ENCODE data around the gene HESX1. TPM values are rescaled to one million over a fixed set of nuclear protein-coding genes. Genes with fewer than 3 reads are reported as not detected.

HESX1 gene
- total RNA-seq, 4 donors from 2014 or later = 0.82 TPM; not detected in 3

DNA sequence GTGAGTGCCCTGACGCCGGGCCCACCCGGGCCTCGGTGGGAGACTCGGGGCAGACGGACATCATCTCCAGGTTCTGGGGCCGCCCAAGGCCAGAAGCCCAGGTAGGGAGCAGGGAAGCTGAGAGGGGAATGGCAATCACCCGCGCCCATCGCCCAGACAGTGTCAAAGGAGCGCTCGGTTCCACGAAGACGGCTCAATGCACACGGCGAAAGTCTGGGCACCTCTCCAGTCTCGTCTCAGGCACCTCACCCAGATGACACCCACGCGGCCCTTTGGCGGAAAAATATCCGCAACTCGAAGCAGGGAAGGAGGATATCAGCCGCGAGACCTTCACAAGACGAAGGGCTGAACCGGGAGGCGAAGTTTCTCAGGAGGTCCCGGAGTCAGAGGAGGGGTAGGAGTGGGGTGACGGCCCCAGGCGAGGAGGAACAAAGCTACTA lies 35.5 kb downstream of the HESX1 start:
- in situ Hi-C loops (cut with MboI; ENCODE audit: low pct_ligation_motif_present in 1 of 4, low pct_unique_long_range_greater_than_20kb in 1 of 4, low sequenced_read_pairs in 3 of 4) (no loop called here), intact Hi-C loops (cut with DNase I; ENCODE audit: low total_unique reads) (no loop called here)
- TF ChIP-seq EP300 (IDR thresholded peaks at IDR 0.05; ENCODE audit: low read depth) (no peak), POLR2AphosphoS5 (IDR thresholded peaks at IDR 0.05) (no peak), POLR2A (IDR thresholded peaks at IDR 0.05) (no peak)
- TF ChIP-seq, protein P1, sequence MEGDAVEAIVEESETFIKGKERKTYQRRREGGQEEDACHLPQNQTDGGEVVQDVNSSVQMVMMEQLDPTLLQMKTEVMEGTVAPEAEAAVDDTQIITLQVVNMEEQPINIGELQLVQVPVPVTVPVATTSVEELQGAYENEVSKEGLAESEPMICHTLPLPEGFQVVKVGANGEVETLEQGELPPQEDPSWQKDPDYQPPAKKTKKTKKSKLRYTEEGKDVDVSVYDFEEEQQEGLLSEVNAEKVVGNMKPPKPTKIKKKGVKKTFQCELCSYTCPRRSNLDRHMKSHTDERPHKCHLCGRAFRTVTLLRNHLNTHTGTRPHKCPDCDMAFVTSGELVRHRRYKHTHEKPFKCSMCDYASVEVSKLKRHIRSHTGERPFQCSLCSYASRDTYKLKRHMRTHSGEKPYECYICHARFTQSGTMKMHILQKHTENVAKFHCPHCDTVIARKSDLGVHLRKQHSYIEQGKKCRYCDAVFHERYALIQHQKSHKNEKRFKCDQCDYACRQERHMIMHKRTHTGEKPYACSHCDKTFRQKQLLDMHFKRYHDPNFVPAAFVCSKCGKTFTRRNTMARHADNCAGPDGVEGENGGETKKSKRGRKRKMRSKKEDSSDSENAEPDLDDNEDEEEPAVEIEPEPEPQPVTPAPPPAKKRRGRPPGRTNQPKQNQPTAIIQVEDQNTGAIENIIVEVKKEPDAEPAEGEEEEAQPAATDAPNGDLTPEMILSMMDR (IDR thresholded peaks at IDR 0.05) = no peak
- no peaks in the 10 kb centered on the region for H3K36me3 ChIP-seq
- peak overlapping the region; percentile 67 to 92 (median 80) for H3K4me3 ChIP-seq
- peak overlapping the region; percentile 30 to 84 (median 63) for H3K27ac ChIP-seq
- H3K9me3 ChIP-seq = no peaks in the 10 kb centered on the region
- peaks cover 11 to 41% (median 31%) of the 10 kb centered on the region in 4 donors for H3K4me1 ChIP-seq
- DNase-seq = peak; percentile 26
- H3K27me3 ChIP-seq = peaks cover 23% of the 10 kb centered on the region
- WGBS, 2 donors (ENCODE audit: low coverage in 1 of 2) = 4 to 7% methylated on average over 3 to 30 of the region's 30 CpGs

DNA sequence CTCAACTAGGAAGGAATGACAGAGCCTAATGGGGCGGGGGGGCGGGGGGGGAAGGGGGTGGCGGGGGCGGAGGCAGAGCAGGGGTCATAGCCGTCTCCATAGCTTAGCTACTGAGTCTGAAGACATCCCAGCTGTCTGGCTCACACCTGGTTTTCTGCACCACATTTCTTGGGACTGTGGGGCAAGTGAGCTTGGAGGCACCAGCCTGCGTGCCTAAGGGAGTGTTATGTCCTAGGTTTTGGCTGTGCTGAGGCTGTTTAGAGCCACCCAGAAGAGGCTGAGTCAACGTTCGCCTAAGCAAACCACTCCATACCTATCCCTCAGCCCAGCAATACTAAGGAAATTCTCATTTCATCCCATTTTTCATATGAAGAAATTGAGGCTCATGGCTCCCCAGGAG lies 36.0 kb downstream of the HESX1 start:
- H3K27ac ChIP-seq = peak overlapping the region; percentile 30 to 84 (median 63)
- 56% methylated on average over 8 of the region's 8 CpGs; no CpG with 5 or more reads in 1 of the 2 donors for WGBS, 2 donors (ENCODE audit: low coverage in 1 of 2)
- in situ Hi-C loops (cut with MboI; ENCODE audit: low pct_ligation_motif_present in 1 of 4, low pct_unique_long_range_greater_than_20kb in 1 of 4, low sequenced_read_pairs in 3 of 4) = no loop called here
- H3K4me3 ChIP-seq = peak overlapping the region in 2 of 4 donors; percentile 80
- intact Hi-C loops (cut with DNase I; ENCODE audit: low total_unique reads) = no loop called here
- H3K36me3 ChIP-seq = no peaks in the 10 kb centered on the region
- H3K9me3 ChIP-seq = no peaks in the 10 kb centered on the region
- no peak for DNase-seq
- peaks cover 11 to 45% (median 34%) of the 10 kb centered on the region in 4 donors for H3K4me1 ChIP-seq
- peaks cover 22% of the 10 kb centered on the region for H3K27me3 ChIP-seq
- TF ChIP-seq POLR2AphosphoS5 (IDR thresholded peaks at IDR 0.05) (no peak), EP300 (IDR thresholded peaks at IDR 0.05; ENCODE audit: low read depth) (no peak), POLR2A (IDR thresholded peaks at IDR 0.05) (no peak)
- TF ChIP-seq, protein P1 (IDR thresholded peaks at IDR 0.05) = no peak

DNA sequence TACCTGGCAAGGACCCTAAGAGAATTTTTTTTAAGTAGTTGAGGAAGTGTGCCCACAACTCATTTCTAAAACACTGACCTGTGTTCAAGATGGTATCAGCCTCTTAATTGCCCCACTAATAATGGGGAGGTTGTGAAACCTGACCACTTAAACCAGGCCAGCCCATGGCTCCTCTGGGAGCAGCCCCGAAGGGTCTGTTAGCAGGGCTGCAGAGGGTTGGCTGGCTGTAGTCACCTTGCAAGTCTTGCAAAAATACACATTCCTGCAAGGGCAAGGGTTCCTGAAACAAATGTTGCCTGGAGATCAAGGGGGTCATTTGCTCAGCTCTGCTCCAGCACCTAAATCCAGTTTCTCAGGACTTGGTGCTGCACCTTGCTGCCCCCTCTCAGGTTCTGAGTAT lies 37.9 kb downstream of the HESX1 start:
- Histone ChIP-seq H3K27ac (peak overlapping the region in 1 of 4 donors; percentile 69), H3K36me3 (no peaks in the 10 kb centered on the region)
- intact Hi-C loops (cut with DNase I; ENCODE audit: low total_unique reads) = no loop called here

DNA sequence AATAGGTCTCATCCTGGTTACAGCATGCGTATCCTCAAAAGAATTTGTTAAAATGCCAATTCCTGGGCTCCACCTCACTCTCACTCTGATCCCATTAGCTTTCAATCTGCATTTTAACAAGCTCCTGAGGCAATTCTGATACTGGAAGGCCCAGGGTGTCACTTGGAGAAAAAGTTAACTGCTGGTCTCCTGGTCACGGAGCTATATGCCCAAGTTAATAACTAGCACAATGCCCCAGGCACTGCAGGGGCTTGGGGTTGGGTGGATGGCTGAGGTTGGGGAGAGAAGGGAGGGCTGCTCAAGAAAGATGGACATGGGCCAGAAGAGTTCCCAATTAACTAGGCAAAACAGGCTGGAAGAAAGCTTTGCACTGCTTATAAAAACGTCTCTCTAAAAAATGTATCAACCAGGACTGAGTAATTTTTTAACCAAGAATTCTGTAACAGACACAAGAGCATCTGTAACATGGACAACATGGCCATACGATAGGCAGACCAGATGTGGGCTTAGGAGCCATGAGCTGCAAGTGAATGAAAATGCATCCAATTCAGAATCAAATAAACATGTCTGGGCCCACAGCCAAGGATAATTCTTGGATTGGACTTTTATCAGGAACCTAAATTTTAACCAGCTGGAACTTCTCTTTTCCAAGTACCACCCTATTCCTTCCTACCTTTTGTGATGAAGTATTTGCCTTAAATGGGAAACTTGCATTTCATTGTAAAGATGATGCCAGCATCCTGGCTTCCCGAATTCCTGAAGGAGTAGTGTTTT lies 38.8 kb downstream of the HESX1 start:
- Histone ChIP-seq H3K36me3 (no peaks in the 10 kb centered on the region), H3K27me3 (peaks cover 15% of the 10 kb centered on the region), H3K4me3 (no peak overlapping the region), H3K4me1 (peaks cover 11 to 52% (median 42%) of the 10 kb centered on the region in 4 donors), H3K27ac (peak overlapping the region in 3 of 4 donors; percentile 3 to 69 (median 21)), H3K9me3 (no peaks in the 10 kb centered on the region)
- TF ChIP-seq POLR2AphosphoS5 (IDR thresholded peaks at IDR 0.05) (no peak), EP300 (IDR thresholded peaks at IDR 0.05; ENCODE audit: low read depth) (no peak), POLR2A (IDR thresholded peaks at IDR 0.05) (no peak)
- TF ChIP-seq, protein P1 (IDR thresholded peaks at IDR 0.05) = no peak
- intact Hi-C loops (cut with DNase I; ENCODE audit: low total_unique reads) (no loop called here), in situ Hi-C loops (cut with MboI; ENCODE audit: low pct_ligation_motif_present in 1 of 4, low pct_unique_long_range_greater_than_20kb in 1 of 4, low sequenced_read_pairs in 3 of 4) (no loop called here)
- no peak for DNase-seq
- WGBS, 2 donors (ENCODE audit: low coverage in 1 of 2) = 27 to 37% methylated on average over 4 to 5 of the region's 5 CpGs

More for the DNA sequence above, 37.9 kb downstream of the HESX1 start:
- in situ Hi-C loops (cut with MboI; ENCODE audit: low pct_ligation_motif_present in 1 of 4, low pct_unique_long_range_greater_than_20kb in 1 of 4, low sequenced_read_pairs in 3 of 4) = no loop called here
- Histone ChIP-seq H3K27me3 (peaks cover 15% of the 10 kb centered on the region), H3K4me1 (peaks cover 11 to 52% (median 42%) of the 10 kb centered on the region in 4 donors), H3K4me3 (no peak overlapping the region), H3K9me3 (no peaks in the 10 kb centered on the region)
- DNase-seq = no peak
- TF ChIP-seq EP300 (IDR thresholded peaks at IDR 0.05; ENCODE audit: low read depth) (no peak), POLR2A (IDR thresholded peaks at IDR 0.05) (no peak)
- TF ChIP-seq, protein P1 (IDR thresholded peaks at IDR 0.05) = no peak
- WGBS, 2 donors (ENCODE audit: low coverage in 1 of 2) = 83% methylated on average over 1 of the region's 1 CpG; no CpG with 5 or more reads in 1 of the 2 donors
